Measurements from ENCODE around the gene HBB. TPM values are rescaled to one million over a fixed set of nuclear protein-coding genes. Genes with fewer than 3 reads are reported as not detected.
"Not testable (repeated sequence)": the region's sequence is repeated elsewhere in the genome, so short reads cannot be mapped to it uniquely, and the experiment has no call there.

The HBB gene
- polyA plus RNA-seq, 1 donor from 2014 or later: not detected

GRCh38 chr11:5252192-5252918 is 25.5 kb upstream of the HBB start:
- no peaks in the 10 kb centered on the region for H4K20me1 ChIP-seq (ENCODE audit: insufficient read depth)
- no peaks in the 10 kb centered on the region for H3K36me3 ChIP-seq (ENCODE audit: insufficient read depth, low read length)
- no peak overlapping the region for H3K27ac ChIP-seq (ENCODE audit: low read length)
- H3K9me3 ChIP-seq (ENCODE audit: low read length): no peaks in the 10 kb centered on the region
- TF ChIP-seq REST (IDR thresholded peaks at IDR 0.05; ENCODE audit: borderline replicate concordance) (no peak), EP300 (conservative IDR thresholded peaks at IDR 0.05; ENCODE audit: poor library complexity, severe bottlenecking) (no peak), CTCF (IDR thresholded peaks at IDR 0.05; ENCODE audit: poor library complexity, severe bottlenecking) (no peak), SMC3 (conservative IDR thresholded peaks at IDR 0.05; ENCODE audit: poor library complexity) (no peak)
- no peaks in the 10 kb centered on the region for H3K9me2 ChIP-seq (ENCODE audit: insufficient read depth, low read length)
- H3K27me3 ChIP-seq (ENCODE audit: insufficient read depth, low read depth, low read length): no peaks in the 10 kb centered on the region
- H3K4me2 ChIP-seq (ENCODE audit: low read length): no peak overlapping the region
- no peak overlapping the region for H3K9ac ChIP-seq (ENCODE audit: low read length)
- H3K4me3 ChIP-seq (ENCODE audit: low read length): no peak overlapping the region
- H3K79me2 ChIP-seq (replicated peaks; ENCODE audit: insufficient read depth, low read length): no peaks in the 10 kb centered on the region
- H2AFZ ChIP-seq (ENCODE audit: low read depth, low read length): no peak overlapping the region
- H3F3A ChIP-seq (ENCODE audit: insufficient read depth, low read length, poor library complexity, severe bottlenecking): no peaks in the 10 kb centered on the region

GRCh38 chr11:5251746-5252145 is 24.9 kb upstream of the HBB start:
- Histone ChIP-seq H3K79me2 (replicated peaks; ENCODE audit: insufficient read depth, low read length) (no peaks in the 10 kb centered on the region), H3K9me3 (ENCODE audit: low read length) (no peaks in the 10 kb centered on the region), H3K9me2 (ENCODE audit: insufficient read depth, low read length) (no peaks in the 10 kb centered on the region), H3K36me3 (ENCODE audit: insufficient read depth, low read length) (no peaks in the 10 kb centered on the region), H3K27ac (ENCODE audit: low read length) (no peak overlapping the region), H3K9ac (ENCODE audit: low read length) (no peak overlapping the region), H3K27me3 (ENCODE audit: insufficient read depth, low read depth, low read length) (no peaks in the 10 kb centered on the region), H4K20me1 (ENCODE audit: insufficient read depth) (no peaks in the 10 kb centered on the region), H3K4me3 (ENCODE audit: low read length) (no peak overlapping the region), H3K4me2 (ENCODE audit: low read length) (no peak overlapping the region), H2AFZ (ENCODE audit: low read depth, low read length) (no peak overlapping the region), H3F3A (ENCODE audit: insufficient read depth, low read length, poor library complexity, severe bottlenecking) (no peaks in the 10 kb centered on the region)
- no peak for TF ChIP-seq MXI1 (conservative IDR thresholded peaks at IDR 0.05; ENCODE audit: poor library complexity, severe bottlenecking)
- no peak for TF ChIP-seq TAF1 (IDR thresholded peaks at IDR 0.05; ENCODE audit: low read depth)

GRCh38 chr11:5250543-5251204 is 23.8 kb upstream of the HBB start:
- Histone ChIP-seq H3K4me2 (ENCODE audit: low read length) (no peak overlapping the region), H3K27me3 (ENCODE audit: insufficient read depth, low read depth, low read length) (no peaks in the 10 kb centered on the region), H3K9ac (ENCODE audit: low read length) (no peak overlapping the region), H3K79me2 (replicated peaks; ENCODE audit: insufficient read depth, low read length) (no peaks in the 10 kb centered on the region), H3K27ac (ENCODE audit: low read length) (no peak overlapping the region), H2AFZ (ENCODE audit: low read depth, low read length) (no peak overlapping the region), H3F3A (ENCODE audit: insufficient read depth, low read length, poor library complexity, severe bottlenecking) (no peaks in the 10 kb centered on the region), H4K20me1 (ENCODE audit: insufficient read depth) (no peaks in the 10 kb centered on the region), H3K9me2 (ENCODE audit: insufficient read depth, low read length) (no peaks in the 10 kb centered on the region), H3K36me3 (ENCODE audit: insufficient read depth, low read length) (no peaks in the 10 kb centered on the region), H3K9me3 (ENCODE audit: low read length) (no peaks in the 10 kb centered on the region), H3K4me3 (ENCODE audit: low read length) (no peak overlapping the region)
- TF ChIP-seq POLR2AphosphoS5 (IDR thresholded peaks at IDR 0.05): no peak
- no peak for TF ChIP-seq SMC3 (conservative IDR thresholded peaks at IDR 0.05; ENCODE audit: poor library complexity)
- TF ChIP-seq EP300 (conservative IDR thresholded peaks at IDR 0.05; ENCODE audit: poor library complexity, severe bottlenecking): no peak
- TF ChIP-seq TAF1 (IDR thresholded peaks at IDR 0.05; ENCODE audit: low read depth): no peak
- TF ChIP-seq EZH2 (IDR thresholded peaks at IDR 0.05; ENCODE audit: borderline replicate concordance, insufficient read depth, low read length, poor library complexity, severe bottlenecking): no peak
- TF ChIP-seq RAD21 (conservative IDR thresholded peaks at IDR 0.05): no peak

DNA sequence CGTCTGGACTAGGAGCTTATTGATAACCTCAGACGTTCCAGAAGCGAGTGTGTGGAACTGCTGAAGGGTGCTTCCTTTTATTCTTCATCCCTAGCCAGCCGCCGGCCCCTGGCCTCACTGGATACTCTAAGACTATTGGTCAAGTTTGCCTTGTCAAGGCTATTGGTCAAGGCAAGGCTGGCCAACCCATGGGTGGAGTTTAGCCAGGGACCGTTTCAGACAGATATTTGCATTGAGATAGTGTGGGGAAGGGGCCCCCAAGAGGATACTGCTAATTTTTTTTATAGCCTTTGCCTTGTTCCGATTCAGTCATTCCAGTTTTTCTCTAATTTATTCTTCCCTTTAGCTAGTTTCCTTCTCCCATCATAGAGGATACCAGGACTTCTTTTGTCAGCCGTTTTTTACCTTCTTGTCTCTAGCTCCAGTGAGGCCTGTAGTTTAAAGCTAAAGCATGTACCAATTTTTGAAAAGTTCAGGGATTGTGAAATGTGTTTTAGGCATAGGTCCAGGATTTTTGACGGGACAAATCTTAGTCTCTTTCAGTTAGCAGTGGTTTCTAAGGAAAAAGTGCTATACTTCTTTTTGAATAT is 23.0 kb upstream of the HBB start, which contains the start of gene HBG1:
HBG1 (minus strand) TSS at position 51 of the 590 bp plus-strand sequence. CDS start 53 bp downstream, outside the sequence.
- H3K9me2 ChIP-seq (ENCODE audit: insufficient read depth, low read length); H3F3A ChIP-seq (ENCODE audit: insufficient read depth, low read length, poor library complexity, severe bottlenecking); H3K36me3 ChIP-seq (ENCODE audit: insufficient read depth, low read length); H3K4me2 ChIP-seq (ENCODE audit: low read length); H3K27ac ChIP-seq (ENCODE audit: low read length); H3K27me3 ChIP-seq (ENCODE audit: insufficient read depth, low read depth, low read length); H3K9me3 ChIP-seq (ENCODE audit: low read length); H3K9ac ChIP-seq (ENCODE audit: low read length); H4K20me1 ChIP-seq (ENCODE audit: insufficient read depth); H3K4me3 ChIP-seq (ENCODE audit: low read length); H2AFZ ChIP-seq (ENCODE audit: low read depth, low read length); H3K79me2 ChIP-seq (replicated peaks; ENCODE audit: insufficient read depth, low read length): not testable (repeated sequence)

All from neural cell (in vitro differentiated cells).